Brain microvascular endothelial cell (primary cell): ENCODE results near the gene ACAT2.

Source experiments
- DNase-seq: peaks from one replicate; pipeline ENCODE4 v3.0.0-alpha.2; 2020
- H3K27ac ChIP-seq: fragments of 250-450 bp; sonication (Bioruptor Pico); 2 replicates; pipeline ENCODE4 v1.5.1; 2020; ENCODE audit warnings: mild to moderate bottlenecking, moderate library complexity
- H3K27me3 ChIP-seq: fragments of 250-450 bp; sonication (Bioruptor Pico); replicated peaks from 2 replicates; pipeline ENCODE4 v1.5.1; 2020; ENCODE audit warnings: mild to moderate bottlenecking
- H3K36me3 ChIP-seq: fragments of 250-450 bp; sonication (Bioruptor Pico); replicated peaks from 2 replicates; pipeline ENCODE4 v1.5.1; 2020; ENCODE audit warnings: mild to moderate bottlenecking
- H3K4me3 ChIP-seq: 2 replicates; pipeline ENCODE4 v1.5.1; 2011; ENCODE audit warnings: low read depth, mild to moderate bottlenecking, control low read depth, low read length, moderate library complexity
- in situ Hi-C: cut with HindIII; loops from 2 replicates; pipeline ENCODE4 v1.10.0; 2017; ENCODE audit warnings: low sequenced_read_pairs, low pct_ligation_motif_present
- TF ChIP-seq, protein P1 (sequence below): IDR thresholded peaks from 2 replicates; pipeline ENCODE4 v1.5.1; 2011; ENCODE audit warnings: low read depth, mild to moderate bottlenecking, moderate library complexity, low read length, control low read depth, inconsistent platforms; ENCODE audit errors: missing control alignments

Gene ACAT2

DNA sequence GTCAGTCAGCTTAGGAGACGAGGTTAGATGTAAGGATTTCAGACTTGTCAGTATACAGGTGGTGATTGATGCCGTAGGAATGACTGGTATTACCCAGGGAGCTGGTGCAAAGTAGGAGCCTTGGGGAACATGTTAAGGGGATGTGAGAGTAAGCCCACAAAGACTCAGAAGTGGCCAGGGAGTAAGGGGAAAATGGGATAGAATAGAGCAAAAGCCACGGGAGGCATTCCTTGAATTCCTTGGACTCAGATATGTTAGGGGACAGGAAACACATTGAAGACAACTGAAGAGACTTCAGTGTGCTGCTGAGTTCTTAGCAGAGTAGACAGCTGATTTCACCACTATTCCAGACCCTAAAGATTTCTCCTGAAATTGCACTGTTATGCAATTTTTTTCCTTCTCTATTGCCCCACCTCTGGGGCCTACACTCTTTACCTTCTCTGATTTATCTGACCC lies 1.2 kb upstream of the ACAT2 start:
- TF ChIP-seq, protein P1, sequence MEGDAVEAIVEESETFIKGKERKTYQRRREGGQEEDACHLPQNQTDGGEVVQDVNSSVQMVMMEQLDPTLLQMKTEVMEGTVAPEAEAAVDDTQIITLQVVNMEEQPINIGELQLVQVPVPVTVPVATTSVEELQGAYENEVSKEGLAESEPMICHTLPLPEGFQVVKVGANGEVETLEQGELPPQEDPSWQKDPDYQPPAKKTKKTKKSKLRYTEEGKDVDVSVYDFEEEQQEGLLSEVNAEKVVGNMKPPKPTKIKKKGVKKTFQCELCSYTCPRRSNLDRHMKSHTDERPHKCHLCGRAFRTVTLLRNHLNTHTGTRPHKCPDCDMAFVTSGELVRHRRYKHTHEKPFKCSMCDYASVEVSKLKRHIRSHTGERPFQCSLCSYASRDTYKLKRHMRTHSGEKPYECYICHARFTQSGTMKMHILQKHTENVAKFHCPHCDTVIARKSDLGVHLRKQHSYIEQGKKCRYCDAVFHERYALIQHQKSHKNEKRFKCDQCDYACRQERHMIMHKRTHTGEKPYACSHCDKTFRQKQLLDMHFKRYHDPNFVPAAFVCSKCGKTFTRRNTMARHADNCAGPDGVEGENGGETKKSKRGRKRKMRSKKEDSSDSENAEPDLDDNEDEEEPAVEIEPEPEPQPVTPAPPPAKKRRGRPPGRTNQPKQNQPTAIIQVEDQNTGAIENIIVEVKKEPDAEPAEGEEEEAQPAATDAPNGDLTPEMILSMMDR: no peak
- Histone ChIP-seq H3K27ac (peak overlapping the region; percentile 78), H3K27me3 (no peaks in the 10 kb centered on the region), H3K4me3 (peak overlapping the region; percentile 91), H3K36me3 (peaks cover 29% of the 10 kb centered on the region)
- peak; percentile 49 for DNase-seq
- in situ Hi-C loops: no loop called here

DNA sequence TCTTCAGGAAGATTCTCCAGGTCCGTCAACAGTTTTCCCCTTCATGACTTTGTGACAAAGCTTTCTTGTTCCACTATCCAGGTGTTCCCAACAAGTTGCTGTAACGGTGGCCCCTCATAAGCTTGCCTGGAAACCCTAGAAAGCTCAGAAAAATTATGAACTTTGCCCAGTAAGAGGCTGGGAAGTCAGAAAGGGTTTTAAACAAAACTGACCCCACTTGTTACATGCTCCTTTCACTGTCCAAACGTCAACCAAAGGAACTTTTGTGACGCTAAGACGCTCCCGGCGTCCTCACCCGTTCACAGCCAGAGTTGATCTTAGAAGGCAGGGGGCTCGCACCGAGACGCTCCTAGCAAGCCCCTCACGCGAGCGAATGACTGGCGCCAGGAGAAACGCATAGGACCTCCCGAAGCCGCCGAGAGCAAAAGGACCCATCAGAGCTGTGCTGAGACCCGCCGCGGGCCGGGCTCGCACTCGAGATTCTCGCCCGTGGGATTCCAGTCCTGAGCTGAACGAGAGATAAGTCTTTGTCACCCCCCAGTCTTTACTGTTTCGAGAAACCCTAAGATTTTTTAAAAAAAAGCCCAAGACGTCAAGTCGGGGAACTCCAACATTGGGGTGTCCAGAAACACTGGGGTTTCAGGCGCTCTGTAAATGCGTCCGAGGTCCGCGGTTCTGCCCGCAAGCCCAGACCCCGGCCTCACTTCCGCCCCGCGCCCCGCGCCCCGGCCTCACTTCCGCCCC lies 544 bp upstream of the ACAT2 start:
- Histone ChIP-seq H3K27me3 (no peaks in the 10 kb centered on the region), H3K36me3 (peaks cover 30% of the 10 kb centered on the region), H3K4me3 (peak overlapping the region; percentile 91), H3K27ac (peak overlapping the region; percentile 78)
- in situ Hi-C loops: no loop called here
- TF ChIP-seq, protein P1: no peak
- peak; percentile 3 for DNase-seq

DNA sequence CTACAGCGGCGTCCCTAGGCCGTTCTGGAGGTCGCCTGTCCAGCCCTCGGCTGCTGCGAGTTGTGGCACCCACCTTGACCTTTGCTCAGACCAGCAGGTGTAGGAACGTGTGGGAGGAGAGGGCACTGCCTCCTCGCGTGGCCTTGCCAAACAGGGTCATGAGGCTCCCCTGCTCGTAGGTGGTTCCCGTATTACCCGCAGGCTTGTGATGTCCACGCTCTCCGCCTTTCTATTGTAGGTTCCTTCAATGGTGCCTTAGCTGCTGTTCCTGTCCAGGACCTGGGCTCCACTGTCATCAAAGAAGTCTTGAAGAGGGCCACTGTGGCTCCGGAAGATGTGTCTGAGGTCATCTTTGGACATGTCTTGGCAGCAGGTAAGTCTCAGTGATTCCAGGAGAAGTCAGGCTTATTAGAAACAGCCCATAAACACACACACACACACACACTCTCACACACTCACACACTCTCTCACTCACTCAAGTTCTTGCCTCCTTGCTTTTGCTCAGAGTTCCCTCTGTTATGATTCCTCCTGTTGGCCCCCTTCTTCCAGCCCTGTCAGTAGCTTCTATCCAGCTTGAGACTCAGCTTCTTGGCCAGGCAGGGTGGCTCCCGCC lies 942 bp downstream of the ACAT2 start:
- H3K36me3 ChIP-seq: peaks cover 41% of the 10 kb centered on the region
- peak overlapping the region; percentile 91 for H3K4me3 ChIP-seq
- in situ Hi-C loops: no loop called here
- no peak for DNase-seq
- no peaks in the 10 kb centered on the region for H3K27me3 ChIP-seq
- peak overlapping the region; percentile 78 for H3K27ac ChIP-seq
- TF ChIP-seq, protein P1: no peak

DNA sequence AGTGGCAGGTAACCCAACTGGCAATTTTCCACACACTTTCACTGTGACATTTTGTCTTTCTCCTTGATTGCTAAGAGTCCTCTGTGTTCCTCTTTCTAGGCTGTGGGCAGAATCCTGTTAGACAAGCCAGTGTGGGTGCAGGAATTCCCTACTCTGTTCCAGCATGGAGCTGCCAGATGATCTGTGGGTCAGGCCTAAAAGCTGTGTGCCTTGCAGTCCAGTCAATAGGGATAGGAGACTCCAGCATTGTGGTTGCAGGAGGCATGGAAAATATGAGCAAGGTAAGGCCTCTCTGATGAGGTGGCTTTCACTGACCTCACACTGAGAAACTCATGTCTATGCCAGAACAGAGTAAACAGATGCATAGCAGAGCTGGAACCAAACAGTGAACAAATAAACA lies 5.1 kb downstream of the ACAT2 start:
- Histone ChIP-seq H3K27me3 (no peaks in the 10 kb centered on the region), H3K4me3 (no peak overlapping the region), H3K27ac (no peak overlapping the region), H3K36me3 (peaks cover 62% of the 10 kb centered on the region)
- in situ Hi-C loops: no loop called here
- no peak for DNase-seq
- TF ChIP-seq, protein P1: no peak

DNA sequence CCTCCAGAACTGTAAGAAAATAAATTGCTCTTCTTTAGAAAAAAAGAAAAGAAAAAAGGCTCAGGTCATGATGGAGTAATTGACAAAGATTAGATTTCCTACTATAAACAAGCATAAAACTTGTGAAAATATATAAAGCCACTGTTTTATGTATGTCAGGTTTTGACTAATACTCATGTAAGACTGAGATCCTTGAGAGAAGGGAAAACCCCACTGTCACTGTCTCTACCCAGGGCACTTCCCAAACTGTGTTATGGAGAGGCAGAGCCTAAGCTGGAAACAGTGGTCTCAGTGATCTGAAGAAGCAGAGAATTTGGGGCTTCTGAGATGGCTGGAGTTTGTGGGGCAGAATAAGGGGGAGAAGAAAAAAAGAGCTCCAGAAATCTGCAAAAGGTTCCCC lies 7.6 kb downstream of the ACAT2 start:
- Histone ChIP-seq H3K27ac (no peak overlapping the region), H3K4me3 (no peak overlapping the region), H3K27me3 (no peaks in the 10 kb centered on the region), H3K36me3 (peaks cover 53% of the 10 kb centered on the region)
- in situ Hi-C loops: no loop called here
- TF ChIP-seq, protein P1: no peak
- DNase-seq: no peak
